Activated effector memory CD4-positive, alpha-beta T cell treated with anti-CD3 and anti-CD28 coated beads, Interleukin-2, amount 50 U/mL, for 16 hours (primary cell): ENCODE data around the gene SECTM1.

ENCODE experiments used
- DNase-seq: peaks from one replicate; pipeline ENCODE4 v3.0.0-alpha.2; 2020

Gene SECTM1

GRCh38 chr17:82314012-82314726 is 19.4 kb downstream of the SECTM1 start:
- no peak for DNase-seq

DNA sequence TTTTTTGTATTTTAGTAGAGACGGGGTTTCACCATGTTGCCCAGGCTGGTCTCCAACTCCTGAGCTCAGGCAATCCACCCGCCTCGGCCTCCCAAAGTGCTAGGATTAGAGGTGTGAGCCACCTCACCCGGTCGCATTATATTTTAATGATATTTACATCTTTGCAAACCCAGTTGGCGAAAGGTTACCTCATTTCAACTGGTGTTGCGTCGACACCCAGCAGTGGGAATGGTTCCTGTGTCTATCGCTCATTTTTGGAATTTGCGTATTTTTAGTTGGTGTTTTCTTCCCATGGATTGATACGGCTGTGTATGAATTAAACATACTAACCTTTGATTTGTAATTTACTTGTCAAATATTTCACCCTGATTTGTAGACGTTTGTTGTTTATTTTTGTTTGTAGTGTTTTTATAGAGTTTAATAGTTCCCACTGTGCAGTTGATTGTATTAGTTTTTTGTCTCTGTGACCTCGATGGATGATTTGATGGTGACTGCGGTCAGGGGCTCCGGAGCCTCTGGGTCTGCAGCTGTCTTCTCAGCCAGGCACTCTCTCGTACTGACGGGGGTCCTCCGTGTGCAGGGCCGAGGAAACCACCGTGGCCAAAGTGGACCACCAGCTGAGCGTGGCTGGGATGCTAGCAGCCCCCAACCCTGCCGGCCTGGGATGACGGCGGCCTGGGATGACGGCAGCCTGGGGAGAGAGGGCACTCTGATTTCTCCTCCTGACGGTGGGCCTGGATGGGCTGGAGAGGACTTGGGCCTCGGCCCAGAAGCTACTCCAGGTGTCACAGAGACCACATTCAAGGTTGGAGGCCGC is 20.2 kb downstream of the SECTM1 start:
- no peak for DNase-seq

GRCh38 chr17:82311971-82312370 is 21.6 kb downstream of the SECTM1 start:
- DNase-seq: no peak

GRCh38 chr17:82310877-82311276 is 22.7 kb downstream of the SECTM1 start:
- no peak for DNase-seq

DNA sequence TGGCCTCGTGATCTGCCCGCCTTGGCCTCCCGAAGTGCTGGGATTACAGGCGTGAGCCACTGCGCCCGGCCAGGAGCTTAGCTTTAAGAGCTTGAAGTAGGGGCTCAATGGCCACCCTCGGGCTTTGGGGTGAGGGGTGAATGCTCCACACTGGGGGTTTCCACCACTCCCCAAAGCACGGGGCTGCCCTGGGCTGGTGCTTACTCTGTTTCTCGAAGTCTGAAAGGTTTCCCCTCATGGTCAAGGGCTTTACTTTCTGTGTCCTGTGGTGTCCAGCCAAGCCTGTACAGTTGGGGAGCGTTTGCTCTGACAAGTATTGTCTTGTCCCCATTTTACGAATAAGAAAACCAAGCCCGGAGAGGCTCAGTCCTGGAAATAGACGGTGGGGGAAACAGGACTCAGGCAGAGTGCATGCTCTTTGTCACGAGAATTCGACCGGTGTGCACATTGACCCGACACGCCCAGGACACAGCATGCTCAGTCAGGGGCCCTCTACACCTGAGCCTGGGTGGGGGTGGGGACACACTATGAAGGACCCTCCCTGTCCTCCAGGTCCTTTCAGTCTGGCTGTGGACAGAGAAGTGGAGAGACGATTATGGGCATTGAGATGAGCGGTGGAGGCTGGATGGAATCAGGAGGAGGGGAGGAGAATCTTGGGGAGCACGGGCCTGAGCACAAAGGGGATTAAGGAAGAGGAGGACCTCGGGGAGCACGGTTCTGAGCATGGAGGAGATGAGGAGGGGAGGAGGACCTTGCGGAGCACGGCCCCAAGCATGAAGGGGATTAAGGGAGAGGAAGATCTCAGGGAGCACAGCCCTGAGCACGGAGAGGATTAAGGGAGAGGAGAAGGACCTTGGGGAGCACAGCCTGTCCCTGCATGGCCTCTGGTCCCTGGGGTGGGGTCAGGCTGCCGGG is 23.7 kb downstream of the SECTM1 start:
- DNase-seq: no peak

- DNase-seq: no peak
These were observed 27.8 kb downstream of the SECTM1 start for GRCh38 chr17:82305727-82306300.

GRCh38 chr17:82304826-82305726 is 28.5 kb downstream of the SECTM1 start:
- DNase-seq: no peak

DNA sequence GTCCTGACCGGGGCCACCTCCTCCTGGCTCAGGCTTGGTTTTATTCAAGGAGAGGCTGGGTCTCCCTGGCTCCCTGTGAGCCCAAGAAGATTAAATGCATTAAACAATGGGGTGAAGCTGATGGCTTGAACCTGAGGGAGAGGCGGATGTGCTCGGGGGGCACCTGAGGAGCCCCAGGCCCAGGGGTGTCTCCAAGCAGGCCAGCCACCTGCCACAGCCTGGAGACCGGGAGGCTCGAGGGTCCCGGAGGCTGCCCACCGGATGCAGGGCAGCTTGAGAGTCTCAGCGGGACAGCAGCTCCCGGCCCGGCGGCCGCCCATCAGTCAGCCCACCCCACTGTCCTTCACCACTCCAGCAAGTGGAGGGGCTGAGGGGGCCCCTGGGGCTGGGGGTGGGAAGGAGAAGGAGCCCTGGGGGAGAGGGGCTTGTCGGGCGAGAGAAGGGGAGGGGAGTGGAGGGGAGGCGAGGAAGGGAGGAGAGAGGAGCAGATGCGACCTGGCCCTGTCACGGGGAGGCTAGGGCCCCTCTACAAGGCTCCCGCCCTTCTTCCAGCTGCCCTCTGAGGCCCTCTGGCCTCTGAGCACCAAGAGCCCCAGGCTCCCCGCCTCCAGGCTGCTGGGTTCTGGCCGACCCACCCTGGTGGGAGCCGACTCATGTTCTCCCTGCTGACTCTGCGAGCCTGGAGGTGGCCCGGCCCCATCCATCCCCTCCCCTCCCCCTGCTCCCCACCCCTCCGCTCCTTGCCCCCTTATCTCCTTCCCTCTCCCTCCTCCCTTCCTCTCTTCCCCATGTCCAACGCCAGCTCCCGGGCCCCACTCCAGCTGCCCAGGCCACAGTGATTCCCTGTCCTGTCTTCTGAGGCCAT is 29.4 kb downstream of the SECTM1 start:
- DNase-seq: no peak

DNA sequence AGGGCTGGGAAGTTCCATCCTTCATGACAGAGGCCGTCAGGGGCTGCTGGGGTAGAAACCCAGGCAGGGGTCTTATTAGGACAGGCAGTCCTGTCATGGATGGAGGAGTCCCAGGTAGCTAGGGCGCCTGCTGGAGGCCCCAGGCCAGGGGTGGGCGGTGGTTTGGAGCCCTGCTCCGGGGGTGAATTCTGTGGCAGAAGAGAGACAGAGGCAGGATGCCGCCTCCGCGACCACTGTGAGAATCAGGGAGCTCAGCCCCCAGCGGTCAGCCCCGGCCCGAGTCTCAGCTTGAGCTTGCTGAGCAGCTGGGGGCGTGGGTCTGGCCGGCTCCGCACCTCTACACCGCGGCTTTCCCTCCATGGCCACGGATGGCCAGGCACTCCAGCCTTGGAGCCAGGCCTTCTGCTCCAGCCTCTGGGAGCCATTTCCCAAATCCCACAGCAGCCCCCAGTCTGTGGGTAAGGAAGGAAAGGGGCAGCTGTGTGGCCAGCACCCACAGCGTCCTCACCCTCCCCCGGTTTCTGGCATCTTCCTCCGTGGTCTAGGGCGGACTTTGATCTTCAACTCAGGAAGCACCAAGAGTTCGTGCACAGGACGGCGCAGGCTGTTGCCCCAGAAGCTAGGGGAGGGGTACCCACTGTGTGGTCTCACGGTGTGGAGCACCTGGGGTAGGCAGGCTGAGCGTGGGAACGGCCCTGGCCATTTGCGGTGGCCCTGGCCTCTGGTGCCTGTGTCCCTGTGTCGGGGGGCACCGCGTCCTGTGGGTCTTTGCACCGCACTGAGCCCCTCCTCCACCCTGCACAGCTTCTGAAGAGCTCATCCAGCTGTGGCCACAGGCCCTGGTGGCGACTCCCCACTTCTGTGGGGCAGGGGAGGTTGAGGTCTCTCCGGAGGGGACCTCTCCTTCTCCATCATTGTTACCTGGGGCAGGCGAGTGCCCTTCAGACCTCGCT is 30.3 kb downstream of the SECTM1 start:
- DNase-seq: peak; percentile 78

GRCh38 chr17:82302568-82302963 is 31.0 kb downstream of the SECTM1 start:
- DNase-seq: no peak

DNA sequence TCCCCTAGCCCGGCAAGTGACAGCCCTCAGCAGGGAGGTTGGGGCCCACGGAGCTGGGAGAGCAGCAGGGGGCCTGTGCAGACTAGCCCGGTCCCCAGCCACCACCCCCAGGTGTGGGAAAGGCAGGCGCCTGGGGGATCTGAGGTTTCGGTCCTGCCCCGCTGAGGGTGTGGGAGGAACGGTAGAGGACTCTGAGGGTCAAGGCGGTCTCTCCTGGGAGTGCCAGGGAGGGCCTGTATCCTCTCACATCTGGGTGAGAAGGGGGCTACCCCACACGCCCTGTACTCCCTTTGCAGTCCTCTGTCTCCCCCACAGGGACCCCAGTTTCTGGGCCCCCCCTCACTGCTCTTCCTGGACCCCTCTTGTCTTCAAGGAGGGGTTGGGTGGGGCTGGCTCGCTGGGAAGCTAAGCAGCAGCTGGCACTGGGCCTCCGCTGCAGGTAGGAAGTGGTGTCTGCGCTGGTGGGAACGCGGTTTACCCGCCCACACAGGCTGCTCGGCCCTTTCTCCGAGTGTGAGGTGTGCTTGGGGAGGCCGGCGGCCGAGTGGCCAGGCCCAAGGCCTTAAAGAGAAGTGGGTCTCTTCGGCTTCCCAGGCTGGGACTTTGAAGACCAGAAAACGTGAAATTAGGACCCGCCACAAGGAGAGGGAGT is 31.5 kb downstream of the SECTM1 start:
- DNase-seq: peak; percentile 87

DNA sequence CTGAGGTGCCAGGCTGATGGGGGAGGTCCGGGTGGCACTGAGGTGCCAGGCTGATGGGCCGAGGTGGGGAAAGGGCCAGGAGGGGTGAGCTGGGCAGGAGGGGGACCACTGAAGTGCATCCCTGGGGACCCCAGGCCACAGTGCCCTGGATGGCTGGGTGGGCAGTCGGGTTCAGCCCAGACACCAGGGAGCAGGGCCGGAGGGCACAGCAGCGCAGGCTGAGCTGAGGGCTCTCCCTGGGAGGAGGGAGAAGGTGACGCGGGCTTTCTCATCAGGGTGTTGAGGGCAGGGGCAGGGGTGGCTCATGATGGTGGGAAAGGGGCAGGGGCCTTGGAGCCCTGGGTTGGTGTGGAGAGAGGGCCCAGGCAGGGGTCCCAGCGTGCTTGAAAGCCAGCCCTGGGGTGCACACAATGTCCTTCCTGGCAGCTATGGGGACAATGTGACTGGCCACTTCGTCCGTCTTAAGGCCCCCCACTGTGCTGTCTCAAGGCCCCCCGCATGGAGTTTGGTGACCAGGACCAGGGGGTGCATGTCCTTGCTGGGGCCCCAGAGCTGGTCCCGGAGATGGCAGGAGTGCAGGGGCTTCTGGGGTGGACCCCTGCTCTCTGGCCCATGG is 32.2 kb downstream of the SECTM1 start:
- no peak for DNase-seq

DNA sequence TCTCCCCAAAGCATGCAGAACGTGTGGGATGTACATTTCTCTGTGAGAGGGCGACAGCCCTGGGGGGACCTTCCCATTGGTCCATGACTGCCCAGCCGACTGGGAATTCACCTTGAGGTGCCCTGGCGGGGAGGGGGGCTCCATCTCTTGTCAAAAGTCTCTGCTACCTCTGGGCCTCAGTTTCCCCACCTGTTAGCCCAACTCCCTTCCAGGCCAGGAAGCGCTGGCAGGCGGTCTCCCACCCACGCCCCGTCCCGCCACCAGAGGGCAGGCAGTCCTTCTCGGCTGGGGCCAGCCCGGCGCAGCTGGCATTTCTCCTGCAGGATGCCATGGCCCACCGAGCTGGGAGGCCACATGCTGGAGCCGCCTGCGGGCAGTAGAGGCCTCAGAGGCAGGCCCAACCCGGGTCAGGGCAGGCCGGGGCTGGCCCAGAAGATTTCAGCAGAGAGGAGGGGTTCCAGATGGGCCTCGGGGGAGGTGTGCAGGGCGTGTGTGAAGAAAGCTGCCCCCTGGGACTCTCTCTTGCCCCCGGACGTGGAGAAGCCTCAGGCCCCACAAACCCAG is 32.8 kb downstream of the SECTM1 start:
- peak; percentile 87 for DNase-seq

GRCh38 chr17:82300228-82300627 is 33.3 kb downstream of the SECTM1 start:
- DNase-seq: no peak

DNA sequence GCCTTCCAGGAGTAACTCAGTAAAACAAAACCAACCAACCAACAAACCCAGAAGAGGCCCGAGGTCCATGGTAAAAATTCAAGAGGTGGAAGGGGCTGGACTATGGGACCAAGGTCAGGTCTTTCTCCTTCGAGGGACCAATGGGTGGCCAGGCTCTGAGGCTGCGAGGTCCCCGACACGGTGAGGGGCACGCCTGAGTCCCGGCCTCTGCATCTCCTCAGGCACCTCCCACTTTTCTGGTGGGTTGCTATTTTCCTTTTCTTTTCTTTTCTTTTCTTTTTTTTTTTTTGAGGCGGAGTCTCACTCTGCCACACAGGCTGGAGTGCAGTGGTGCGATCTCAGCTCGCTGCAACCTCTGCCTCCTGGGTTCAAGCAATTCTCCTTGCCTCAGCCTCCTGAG is 34.1 kb downstream of the SECTM1 start:
- DNase-seq: no peak

DNA sequence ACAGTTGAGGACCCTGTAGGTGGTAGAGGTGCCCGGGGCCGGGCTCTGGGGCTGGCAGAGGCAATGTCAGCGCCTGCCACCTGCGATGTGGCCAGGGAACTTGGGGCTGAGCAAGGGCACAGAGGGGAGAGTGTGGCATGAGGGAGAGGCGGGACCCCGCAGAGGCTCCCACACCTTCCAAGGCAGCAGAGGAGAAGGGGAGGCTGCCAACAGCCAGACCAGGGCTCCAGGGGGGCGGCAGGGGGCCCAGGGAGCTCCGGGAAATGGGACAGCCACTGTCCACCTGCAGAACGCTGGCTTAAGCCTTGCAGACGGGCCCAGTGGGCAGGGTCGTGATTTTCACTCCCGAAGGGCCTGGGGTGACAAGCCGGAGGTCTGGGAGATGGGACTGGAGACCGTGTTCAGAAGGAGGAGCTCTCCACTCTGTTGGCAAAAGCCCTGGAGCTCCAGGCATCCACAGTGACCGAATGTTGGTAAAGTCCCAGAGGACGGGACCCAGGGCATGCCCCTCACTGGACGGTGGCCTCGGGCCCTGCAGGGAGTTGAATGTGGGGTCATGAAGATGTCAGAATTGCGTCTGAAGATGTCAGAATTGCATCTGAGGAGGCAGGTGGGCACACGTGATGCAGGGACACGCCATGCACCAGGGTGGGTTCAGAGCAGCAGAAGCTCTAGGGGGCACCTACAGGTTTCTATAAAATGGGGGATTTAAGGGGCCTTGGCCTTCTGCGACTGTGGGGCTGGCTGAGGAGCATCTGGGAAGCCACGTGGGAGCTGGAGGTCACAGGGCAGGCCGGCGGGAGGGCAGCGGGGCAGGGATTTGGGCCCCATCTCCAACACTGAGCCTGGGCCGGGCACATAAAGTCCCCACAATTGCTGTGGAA is 34.8 kb downstream of the SECTM1 start:
- DNase-seq: no peak
